K562 (cell line): Measurements from ENCODE around the gene ELL3. TPM values are rescaled to one million over a fixed set of nuclear protein-coding genes. Genes with fewer than 3 reads are reported as not detected.

ENCODE experiments used
- ATAC-seq: fragments of 200-7000 bp; cut with Tn5 transposase; 3 replicates; pipeline ENCODE4 v1.9.1; 2020; ENCODE audit warnings: moderate library complexity
- BruUV-seq: library from RNA; stranded (reverse); fragments of 400-500 nt; replicated peaks from 2 replicates; lab custom pipeline; 2021; lab: Mats Ljungman, UMichigan
- CTCF ChIA-PET: fragments of 300-600 bp; formaldehyde crosslinking; extraction: SDS; loops from one replicate; lab custom pipeline; 2021; ENCODE audit warnings: low intra/inter-chr PET ratio; lab: Yijun Ruan, JAX
- POLR2A ChIA-PET: fragments of 300-600, 350-650 bp; sonication (Branson Sonifier 250); formaldehyde crosslinking; extraction: SDS; loops from one replicate; lab custom pipeline; 2021; ENCODE audit warnings: antibody characterized with exemption, inconsistent platforms; lab: Yijun Ruan, JAX
- DNase-seq, 4 experiments: peaks; one replicate each; pipeline versions ENCODE4 v3.0.0 to v3.0.0-alpha.2; 2011 to 2018; ENCODE audit warnings: low spot score in 3 of 4, mixed read lengths in 3 of 4; ENCODE audit errors: extremely low read depth in 1 of 4
- FAIRE-seq: peaks from 2 replicates; lab custom pipeline; 2011; peaks lifted over from hg19 to GRCh38; lab: Jason Lieb, UNC
- H2AFZ ChIP-seq: 2 replicates; pipeline ENCODE4 v1.6.0; 2011; ENCODE audit warnings: low read depth, low read length, control low read depth, inconsistent platforms
- H3K27ac ChIP-seq: fragments of 200-600 bp; 3 replicates; pipeline ENCODE4 v1.8.0; 2011; ENCODE audit warnings: low read depth, mild to moderate bottlenecking, control low read depth, inconsistent platforms, low read length, moderate library complexity, mixed read lengths; ENCODE audit errors: extremely low read depth
- H3K27me3 ChIP-seq, 2 experiments: fragments of 300-600 bp in 1 of 2; 2 replicates in 1 of 2; 3 replicates in 1 of 2; pipeline versions ENCODE4 v1.6.0 to v1.8.0; 2011; ENCODE audit warnings: inconsistent platforms in 2 of 2, low read length in 2 of 2, mild to moderate bottlenecking in 1 of 2, mixed read lengths in 1 of 2, moderate library complexity in 1 of 2; ENCODE audit not compliant: control insufficient read depth in 2 of 2, insufficient read depth in 2 of 2
- H3K36me3 ChIP-seq: fragments of 300-600 bp; 3 replicates; pipeline ENCODE4 v1.8.0; 2011; ENCODE audit warnings: mild to moderate bottlenecking, low read length, inconsistent platforms; ENCODE audit not compliant: control insufficient read depth, insufficient read depth
- H3K4me1 ChIP-seq, 2 experiments: fragments of 200-600 bp in 1 of 2; replicated peaks in 1 of 2; 2 replicates in 1 of 2; 3 replicates in 1 of 2; pipeline versions ENCODE4 v1.5.1 to v1.8.0; 2011; ENCODE audit warnings: inconsistent platforms in 2 of 2, low read length in 2 of 2, mild to moderate bottlenecking in 1 of 2, mixed read lengths in 1 of 2, moderate library complexity in 1 of 2; ENCODE audit not compliant: control insufficient read depth in 2 of 2, insufficient read depth in 2 of 2
- H3K4me2 ChIP-seq: 2 replicates; pipeline ENCODE4 v1.6.1; 2011; ENCODE audit warnings: low read length, control low read depth, inconsistent platforms, mixed read lengths; ENCODE audit not compliant: insufficient read depth
- H3K4me3 ChIP-seq: fragments of 200-600 bp; sonication (generic), shearing (Covaris generic); 2 replicates; pipeline ENCODE4 v1.5.1; 2016; ENCODE audit warnings: control low read depth, inconsistent platforms
- H3K79me2 ChIP-seq: fragments of 200-600 bp; 3 replicates; pipeline ENCODE4 v1.8.0; 2011; ENCODE audit warnings: low read length, inconsistent platforms; ENCODE audit not compliant: control insufficient read depth, insufficient read depth
- H3K9ac ChIP-seq, 2 experiments: 2 replicates each; pipeline versions ENCODE4 v1.6.0 to v1.6.1; 2011; ENCODE audit warnings: low read depth in 2 of 2, low read length in 2 of 2, control low read depth in 1 of 2, inconsistent platforms in 1 of 2, mild to moderate bottlenecking in 1 of 2, mixed read lengths in 1 of 2; ENCODE audit not compliant: insufficient read depth in 1 of 2
- H3K9me1 ChIP-seq: one replicate; pipeline ENCODE4 v1.6.0; 2011; ENCODE audit warnings: inconsistent platforms, mild to moderate bottlenecking, low read length, moderate library complexity; ENCODE audit not compliant: control insufficient read depth, insufficient read depth
- H3K9me3 ChIP-seq: replicated peaks from 2 replicates; pipeline ENCODE4 v1.5.1; 2011; ENCODE audit warnings: low read depth, low read length, inconsistent platforms; ENCODE audit not compliant: control insufficient read depth, insufficient read depth
- H4K20me1 ChIP-seq: replicated peaks from 2 replicates; pipeline ENCODE4 v1.6.1; 2011; ENCODE audit warnings: low read length, inconsistent platforms, mixed read lengths; ENCODE audit not compliant: control insufficient read depth, insufficient read depth
- CEBPG ChIP-seq, 3 experiments: fragments of 200-800 bp in 1 of 3; sonication (Bioruptor generic) in 1 of 3; sonication (generic) in 1 of 3; formaldehyde crosslinking in 1 of 3; IDR thresholded peaks in 2 of 3; conservative IDR thresholded peaks in 1 of 3; 2 replicates each; pipeline versions ENCODE4 v1.6.1 to v1.8.0; 2016 to 2022; ENCODE audit warnings: missing compliant biosample characterization in 2 of 3, missing genetic modification characterization in 2 of 3, mild to moderate bottlenecking in 1 of 3, missing genetic modification reagents in 1 of 3
- POLR2G ChIP-seq: fragments of 200-400 bp; formaldehyde crosslinking; IDR thresholded peaks from 2 replicates; pipeline ENCODE4 v1.6.1; 2017; ENCODE audit warnings: low read depth, mild to moderate bottlenecking, antibody characterized with exemption, low read length, moderate library complexity
- RBFOX2 ChIP-seq: fragments of 200-400 bp; formaldehyde crosslinking; IDR thresholded peaks from 2 replicates; pipeline ENCODE4 v1.6.1; 2017; ENCODE audit warnings: low read depth, mild to moderate bottlenecking, low read length, moderate library complexity
- ZBTB7A ChIP-seq: IDR thresholded peaks from 2 replicates; pipeline ENCODE4 v1.6.1; 2011; ENCODE audit warnings: low read depth, mild to moderate bottlenecking, low read length, moderate library complexity, borderline replicate concordance; ENCODE audit not compliant: control insufficient read depth
- ZNF253 ChIP-seq: fragments of 250-450 bp; sonication (Bioruptor Pico); conservative IDR thresholded peaks from 2 replicates; pipeline ENCODE4 v1.6.1; 2021; ENCODE audit warnings: mild to moderate bottlenecking
- in situ Hi-C: fragments of 300-500 bp; cut with MboI; formaldehyde crosslinking; loops from 4 replicates; pipeline ENCODE4 v1.15.0; 2018; ENCODE audit warnings: inconsistent platforms, mixed read lengths
- intact Hi-C: fragments of 100-400 bp; cut with micrococcal nuclease; formaldehyde crosslinking; loops from 2 replicates; pipeline ENCODE4 v1.14.2; 2022
- polyA plus RNA-seq, 8 experiments: library from polyadenylated mRNA; depleted of rRNA in 4 of 8; stranded (reverse) in 5 of 8; unstranded in 3 of 8; fragments of >200 nt; fragmentation: Nextera tagmentation in 2 of 8; fragmentation: Illumina TruSeq in 1 of 8; extraction: Ambion mirVana in 2 of 8; extraction: Trizol in 1 of 8; gene quantifications; 2 replicates each; pipeline versions ENCODE4 v1.2.1 to v1.2.3, GENCODE V29; 2011 to 2014; ENCODE audit warnings: inconsistent platforms in 1 of 8, missing spikeins in 1 of 8
- total RNA-seq, 7 experiments: library from RNA; depleted of rRNA in 6 of 7; stranded (reverse); fragments of >200 nt in 6 of 7; fragmentation: Illumina TruSeq in 2 of 7; extraction: Trizol in 2 of 7; gene quantifications; 2 replicates each; pipeline versions ENCODE4 v1.2.1 to v1.2.3, GENCODE V29; 2011 to 2021; ENCODE audit warnings: low replicate concordance in 1 of 7
- TF ChIP-seq, protein P1 (sequence below): fragments of 250-450 bp; sonication (Bioruptor Pico); IDR thresholded peaks from 2 replicates; pipeline ENCODE4 v1.8.0; 2022; ENCODE audit warnings: inconsistent platforms
- TF ChIP-seq, protein P2 (sequence below): IDR thresholded peaks from 2 replicates; pipeline ENCODE4 v1.6.1; 2011; ENCODE audit warnings: borderline replicate concordance, low read depth, mild to moderate bottlenecking, moderate library complexity, low read length; ENCODE audit not compliant: insufficient read depth, poor library complexity, severe bottlenecking
- TF ChIP-seq, protein P3 (sequence below): IDR thresholded peaks from 2 replicates; pipeline ENCODE4 v1.6.1; 2016; ENCODE audit warnings: missing genetic modification characterization, missing compliant biosample characterization

The ELL3 gene
- total and polyA plus RNA-seq, 9 of the 15 experiments (the other 6 are each of a cell fraction or from before 2014, with no cell fraction given): 0.80 to 5.2 (median 2.6) TPM

DNA sequence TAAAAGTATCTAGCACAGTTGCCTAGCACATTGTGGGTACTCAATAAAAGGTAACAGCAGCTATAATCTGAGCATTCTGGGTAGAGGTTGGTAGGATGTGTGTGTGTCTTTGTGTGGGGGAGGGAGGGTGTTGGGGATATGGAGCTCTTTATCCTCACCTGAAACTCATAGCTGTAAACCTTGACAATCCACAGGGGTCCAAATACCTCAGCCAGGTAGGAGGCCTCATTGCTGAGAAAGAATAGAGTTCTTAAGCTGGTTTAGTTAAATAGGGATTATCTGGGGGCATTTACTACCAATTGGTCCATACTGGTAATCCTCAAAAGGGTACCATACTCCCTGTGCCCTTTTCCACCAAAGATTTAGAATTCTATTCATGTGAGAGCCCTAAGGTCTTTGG, 19.2 kb upstream of the ELL3 start:
- Histone ChIP-seq H3K9ac (no peak overlapping the region), H3K4me3 (no peak overlapping the region), H3K9me3 (no peaks in the 10 kb centered on the region), H3K4me1 (peaks cover 44 to 48% of the 10 kb centered on the region in 2 experiments), H3K27me3 (no peaks in the 10 kb centered on the region), H3K36me3 (peaks cover 66% of the 10 kb centered on the region), H2AFZ (no peak overlapping the region), H3K79me2 (peaks cover 42% of the 10 kb centered on the region), H3K9me1 (peaks cover 17% of the 10 kb centered on the region), H3K27ac (no peak overlapping the region), H3K4me2 (no peak overlapping the region), H4K20me1 (peaks cover 17% of the 10 kb centered on the region; the same call in 1 of the 2 replicates)
- ATAC-seq: no peak
- TF ChIP-seq, protein P1, sequence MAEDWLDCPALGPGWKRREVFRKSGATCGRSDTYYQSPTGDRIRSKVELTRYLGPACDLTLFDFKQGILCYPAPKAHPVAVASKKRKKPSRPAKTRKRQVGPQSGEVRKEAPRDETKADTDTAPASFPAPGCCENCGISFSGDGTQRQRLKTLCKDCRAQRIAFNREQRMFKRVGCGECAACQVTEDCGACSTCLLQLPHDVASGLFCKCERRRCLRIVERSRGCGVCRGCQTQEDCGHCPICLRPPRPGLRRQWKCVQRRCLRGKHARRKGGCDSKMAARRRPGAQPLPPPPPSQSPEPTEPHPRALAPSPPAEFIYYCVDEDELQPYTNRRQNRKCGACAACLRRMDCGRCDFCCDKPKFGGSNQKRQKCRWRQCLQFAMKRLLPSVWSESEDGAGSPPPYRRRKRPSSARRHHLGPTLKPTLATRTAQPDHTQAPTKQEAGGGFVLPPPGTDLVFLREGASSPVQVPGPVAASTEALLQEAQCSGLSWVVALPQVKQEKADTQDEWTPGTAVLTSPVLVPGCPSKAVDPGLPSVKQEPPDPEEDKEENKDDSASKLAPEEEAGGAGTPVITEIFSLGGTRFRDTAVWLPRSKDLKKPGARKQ (CRISPR knock-in tag): no peak
- TF ChIP-seq, protein P2, sequence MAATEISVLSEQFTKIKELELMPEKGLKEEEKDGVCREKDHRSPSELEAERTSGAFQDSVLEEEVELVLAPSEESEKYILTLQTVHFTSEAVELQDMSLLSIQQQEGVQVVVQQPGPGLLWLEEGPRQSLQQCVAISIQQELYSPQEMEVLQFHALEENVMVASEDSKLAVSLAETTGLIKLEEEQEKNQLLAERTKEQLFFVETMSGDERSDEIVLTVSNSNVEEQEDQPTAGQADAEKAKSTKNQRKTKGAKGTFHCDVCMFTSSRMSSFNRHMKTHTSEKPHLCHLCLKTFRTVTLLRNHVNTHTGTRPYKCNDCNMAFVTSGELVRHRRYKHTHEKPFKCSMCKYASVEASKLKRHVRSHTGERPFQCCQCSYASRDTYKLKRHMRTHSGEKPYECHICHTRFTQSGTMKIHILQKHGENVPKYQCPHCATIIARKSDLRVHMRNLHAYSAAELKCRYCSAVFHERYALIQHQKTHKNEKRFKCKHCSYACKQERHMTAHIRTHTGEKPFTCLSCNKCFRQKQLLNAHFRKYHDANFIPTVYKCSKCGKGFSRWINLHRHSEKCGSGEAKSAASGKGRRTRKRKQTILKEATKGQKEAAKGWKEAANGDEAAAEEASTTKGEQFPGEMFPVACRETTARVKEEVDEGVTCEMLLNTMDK: no peak
- TF ChIP-seq, protein P3, sequence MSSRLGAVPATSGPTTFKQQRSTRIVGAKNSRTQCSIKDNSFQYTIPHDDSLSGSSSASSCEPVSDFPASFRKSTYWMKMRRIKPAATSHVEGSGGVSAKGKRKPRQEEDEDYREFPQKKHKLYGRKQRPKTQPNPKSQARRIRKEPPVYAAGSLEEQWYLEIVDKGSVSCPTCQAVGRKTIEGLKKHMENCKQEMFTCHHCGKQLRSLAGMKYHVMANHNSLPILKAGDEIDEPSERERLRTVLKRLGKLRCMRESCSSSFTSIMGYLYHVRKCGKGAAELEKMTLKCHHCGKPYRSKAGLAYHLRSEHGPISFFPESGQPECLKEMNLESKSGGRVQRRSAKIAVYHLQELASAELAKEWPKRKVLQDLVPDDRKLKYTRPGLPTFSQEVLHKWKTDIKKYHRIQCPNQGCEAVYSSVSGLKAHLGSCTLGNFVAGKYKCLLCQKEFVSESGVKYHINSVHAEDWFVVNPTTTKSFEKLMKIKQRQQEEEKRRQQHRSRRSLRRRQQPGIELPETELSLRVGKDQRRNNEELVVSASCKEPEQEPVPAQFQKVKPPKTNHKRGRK (tag): no peak
- no peak for TF ChIP-seq ZBTB7A
- 0 out of 2 replicates have a peak, but pooled peaks have one; percentile 15 for TF ChIP-seq RBFOX2
- no peak for TF ChIP-seq CEBPG (CRISPR knock-in tag; IDR thresholded peaks at IDR 0.05)
- TF ChIP-seq CEBPG (tag; conservative IDR thresholded peaks at IDR 0.05 in 1 of 2, IDR thresholded peaks at IDR 0.05 in 1 of 2): no peak
- TF ChIP-seq ZNF253 (CRISPR knock-in tag): no peak
- TF ChIP-seq POLR2G: 0 out of 2 replicates have a peak, but pooled peaks have one; percentile 32
- intact Hi-C loops (no loop called here), in situ Hi-C loops (no loop called here)
- BruUV-seq: no TSS peak
- FAIRE-seq: no peak
- CTCF ChIA-PET: no interaction called here
- POLR2A ChIA-PET: interaction anchor here (0.7 to 4.5 kb wide), 7 partner anchors 8 to 35 kb away, joined by 3 to 26 read pairs (median 5); partner anchors contain the start of gene MFAP1
- DNase-seq: no peak
